Measurements from ENCODE around the gene SEMA5B. TPM values are rescaled to one million over a fixed set of nuclear protein-coding genes. Genes with fewer than 3 reads are reported as not detected.

Gene SEMA5B
- total and polyA plus RNA-seq, 9 of the 15 experiments (the other 6 are each of a cell fraction or from before 2014, with no cell fraction given), result not detected

GRCh38 chr3:123066599-123066895 is 39.0 kb upstream of the SEMA5B start (continued):
- TF ChIP-seq, protein P1, sequence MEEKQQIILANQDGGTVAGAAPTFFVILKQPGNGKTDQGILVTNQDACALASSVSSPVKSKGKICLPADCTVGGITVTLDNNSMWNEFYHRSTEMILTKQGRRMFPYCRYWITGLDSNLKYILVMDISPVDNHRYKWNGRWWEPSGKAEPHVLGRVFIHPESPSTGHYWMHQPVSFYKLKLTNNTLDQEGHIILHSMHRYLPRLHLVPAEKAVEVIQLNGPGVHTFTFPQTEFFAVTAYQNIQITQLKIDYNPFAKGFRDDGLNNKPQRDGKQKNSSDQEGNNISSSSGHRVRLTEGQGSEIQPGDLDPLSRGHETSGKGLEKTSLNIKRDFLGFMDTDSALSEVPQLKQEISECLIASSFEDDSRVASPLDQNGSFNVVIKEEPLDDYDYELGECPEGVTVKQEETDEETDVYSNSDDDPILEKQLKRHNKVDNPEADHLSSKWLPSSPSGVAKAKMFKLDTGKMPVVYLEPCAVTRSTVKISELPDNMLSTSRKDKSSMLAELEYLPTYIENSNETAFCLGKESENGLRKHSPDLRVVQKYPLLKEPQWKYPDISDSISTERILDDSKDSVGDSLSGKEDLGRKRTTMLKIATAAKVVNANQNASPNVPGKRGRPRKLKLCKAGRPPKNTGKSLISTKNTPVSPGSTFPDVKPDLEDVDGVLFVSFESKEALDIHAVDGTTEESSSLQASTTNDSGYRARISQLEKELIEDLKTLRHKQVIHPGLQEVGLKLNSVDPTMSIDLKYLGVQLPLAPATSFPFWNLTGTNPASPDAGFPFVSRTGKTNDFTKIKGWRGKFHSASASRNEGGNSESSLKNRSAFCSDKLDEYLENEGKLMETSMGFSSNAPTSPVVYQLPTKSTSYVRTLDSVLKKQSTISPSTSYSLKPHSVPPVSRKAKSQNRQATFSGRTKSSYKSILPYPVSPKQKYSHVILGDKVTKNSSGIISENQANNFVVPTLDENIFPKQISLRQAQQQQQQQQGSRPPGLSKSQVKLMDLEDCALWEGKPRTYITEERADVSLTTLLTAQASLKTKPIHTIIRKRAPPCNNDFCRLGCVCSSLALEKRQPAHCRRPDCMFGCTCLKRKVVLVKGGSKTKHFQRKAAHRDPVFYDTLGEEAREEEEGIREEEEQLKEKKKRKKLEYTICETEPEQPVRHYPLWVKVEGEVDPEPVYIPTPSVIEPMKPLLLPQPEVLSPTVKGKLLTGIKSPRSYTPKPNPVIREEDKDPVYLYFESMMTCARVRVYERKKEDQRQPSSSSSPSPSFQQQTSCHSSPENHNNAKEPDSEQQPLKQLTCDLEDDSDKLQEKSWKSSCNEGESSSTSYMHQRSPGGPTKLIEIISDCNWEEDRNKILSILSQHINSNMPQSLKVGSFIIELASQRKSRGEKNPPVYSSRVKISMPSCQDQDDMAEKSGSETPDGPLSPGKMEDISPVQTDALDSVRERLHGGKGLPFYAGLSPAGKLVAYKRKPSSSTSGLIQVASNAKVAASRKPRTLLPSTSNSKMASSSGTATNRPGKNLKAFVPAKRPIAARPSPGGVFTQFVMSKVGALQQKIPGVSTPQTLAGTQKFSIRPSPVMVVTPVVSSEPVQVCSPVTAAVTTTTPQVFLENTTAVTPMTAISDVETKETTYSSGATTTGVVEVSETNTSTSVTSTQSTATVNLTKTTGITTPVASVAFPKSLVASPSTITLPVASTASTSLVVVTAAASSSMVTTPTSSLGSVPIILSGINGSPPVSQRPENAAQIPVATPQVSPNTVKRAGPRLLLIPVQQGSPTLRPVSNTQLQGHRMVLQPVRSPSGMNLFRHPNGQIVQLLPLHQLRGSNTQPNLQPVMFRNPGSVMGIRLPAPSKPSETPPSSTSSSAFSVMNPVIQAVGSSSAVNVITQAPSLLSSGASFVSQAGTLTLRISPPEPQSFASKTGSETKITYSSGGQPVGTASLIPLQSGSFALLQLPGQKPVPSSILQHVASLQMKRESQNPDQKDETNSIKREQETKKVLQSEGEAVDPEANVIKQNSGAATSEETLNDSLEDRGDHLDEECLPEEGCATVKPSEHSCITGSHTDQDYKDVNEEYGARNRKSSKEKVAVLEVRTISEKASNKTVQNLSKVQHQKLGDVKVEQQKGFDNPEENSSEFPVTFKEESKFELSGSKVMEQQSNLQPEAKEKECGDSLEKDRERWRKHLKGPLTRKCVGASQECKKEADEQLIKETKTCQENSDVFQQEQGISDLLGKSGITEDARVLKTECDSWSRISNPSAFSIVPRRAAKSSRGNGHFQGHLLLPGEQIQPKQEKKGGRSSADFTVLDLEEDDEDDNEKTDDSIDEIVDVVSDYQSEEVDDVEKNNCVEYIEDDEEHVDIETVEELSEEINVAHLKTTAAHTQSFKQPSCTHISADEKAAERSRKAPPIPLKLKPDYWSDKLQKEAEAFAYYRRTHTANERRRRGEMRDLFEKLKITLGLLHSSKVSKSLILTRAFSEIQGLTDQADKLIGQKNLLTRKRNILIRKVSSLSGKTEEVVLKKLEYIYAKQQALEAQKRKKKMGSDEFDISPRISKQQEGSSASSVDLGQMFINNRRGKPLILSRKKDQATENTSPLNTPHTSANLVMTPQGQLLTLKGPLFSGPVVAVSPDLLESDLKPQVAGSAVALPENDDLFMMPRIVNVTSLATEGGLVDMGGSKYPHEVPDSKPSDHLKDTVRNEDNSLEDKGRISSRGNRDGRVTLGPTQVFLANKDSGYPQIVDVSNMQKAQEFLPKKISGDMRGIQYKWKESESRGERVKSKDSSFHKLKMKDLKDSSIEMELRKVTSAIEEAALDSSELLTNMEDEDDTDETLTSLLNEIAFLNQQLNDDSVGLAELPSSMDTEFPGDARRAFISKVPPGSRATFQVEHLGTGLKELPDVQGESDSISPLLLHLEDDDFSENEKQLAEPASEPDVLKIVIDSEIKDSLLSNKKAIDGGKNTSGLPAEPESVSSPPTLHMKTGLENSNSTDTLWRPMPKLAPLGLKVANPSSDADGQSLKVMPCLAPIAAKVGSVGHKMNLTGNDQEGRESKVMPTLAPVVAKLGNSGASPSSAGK (IDR thresholded peaks at IDR 0.05), result peak; percentile 97; the same call in 1 of the 2 replicates
- TF ChIP-seq MAX (CRISPR knock-in tag; IDR thresholded peaks at IDR 0.05), result no peak
- no peak for TF ChIP-seq ZNF75A (CRISPR knock-in tag; IDR thresholded peaks at IDR 0.05)
- TF ChIP-seq, protein P2, sequence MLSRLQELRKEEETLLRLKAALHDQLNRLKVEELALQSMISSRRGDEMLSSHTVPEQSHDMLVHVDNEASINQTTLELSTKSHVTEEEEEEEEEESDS (CRISPR knock-in tag; IDR thresholded peaks at IDR 0.05), result no peak
- no peak for TF ChIP-seq BHLHE40 (IDR thresholded peaks at IDR 0.05; ENCODE audit: low read length)
- TF ChIP-seq OTX1 (CRISPR knock-in tag; IDR thresholded peaks at IDR 0.05), result no peak
- no peak for TF ChIP-seq EP300 (IDR thresholded peaks at IDR 0.05; ENCODE audit: low read length)
- no peak for TF ChIP-seq PHF8 (IDR thresholded peaks at IDR 0.05; ENCODE audit: borderline replicate concordance, low read length)
- TF ChIP-seq FOXA1 (IDR thresholded peaks at IDR 0.05; ENCODE audit: borderline replicate concordance), result no peak
- TF ChIP-seq ELF1 (tag; IDR thresholded peaks at IDR 0.05), result peak; percentile 45; the same call in 1 of the 2 replicates
- 0 out of 2 replicates have a peak, but pooled peaks have one; percentile 27 for TF ChIP-seq SP1 (CRISPR knock-in tag; IDR thresholded peaks at IDR 0.05)
- 0 out of 2 replicates have a peak, but pooled peaks have one; percentile 32 for TF ChIP-seq NR2C2 (CRISPR knock-in tag; IDR thresholded peaks at IDR 0.05)
- no peak for TF ChIP-seq NR2C2 (tag; IDR thresholded peaks at IDR 0.05)
- no peak for TF ChIP-seq ZSCAN29 (IDR thresholded peaks at IDR 0.05)
- TF ChIP-seq, protein P3, sequence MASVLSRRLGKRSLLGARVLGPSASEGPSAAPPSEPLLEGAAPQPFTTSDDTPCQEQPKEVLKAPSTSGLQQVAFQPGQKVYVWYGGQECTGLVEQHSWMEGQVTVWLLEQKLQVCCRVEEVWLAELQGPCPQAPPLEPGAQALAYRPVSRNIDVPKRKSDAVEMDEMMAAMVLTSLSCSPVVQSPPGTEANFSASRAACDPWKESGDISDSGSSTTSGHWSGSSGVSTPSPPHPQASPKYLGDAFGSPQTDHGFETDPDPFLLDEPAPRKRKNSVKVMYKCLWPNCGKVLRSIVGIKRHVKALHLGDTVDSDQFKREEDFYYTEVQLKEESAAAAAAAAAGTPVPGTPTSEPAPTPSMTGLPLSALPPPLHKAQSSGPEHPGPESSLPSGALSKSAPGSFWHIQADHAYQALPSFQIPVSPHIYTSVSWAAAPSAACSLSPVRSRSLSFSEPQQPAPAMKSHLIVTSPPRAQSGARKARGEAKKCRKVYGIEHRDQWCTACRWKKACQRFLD (CRISPR knock-in tag; IDR thresholded peaks at IDR 0.05), result 0 out of 2 replicates have a peak, but pooled peaks have one; percentile 25
- no peak for TF ChIP-seq RFX7 (CRISPR knock-in tag; IDR thresholded peaks at IDR 0.05)

Measured in K562 (cell line).